Calu3 (cell line): ENCODE measurements around the gene UHRF2. TPM values are rescaled to one million over a fixed set of nuclear protein-coding genes. Genes with fewer than 3 reads are reported as not detected.

Experiments
- BruUV-seq: library from RNA; stranded (reverse); fragments of 400-500 nt; replicated peaks from 2 replicates; lab custom pipeline; 2021; lab: Mats Ljungman, UMichigan
- CTCF ChIA-PET: fragments of 300-600 bp; sonication (Branson Sonifier 250); formaldehyde crosslinking; loops from one replicate; lab custom pipeline; 2022; ENCODE audit warnings: antibody characterized with exemption; lab: Charles Lee
- DNase-seq: peaks from one replicate; pipeline ENCODE4 v3.0.0; 2022
- H3K27ac Mint-ChIP-seq: one replicate; pipeline ENCODE4 v1.8.0; 2022; ENCODE audit warnings: mixed read lengths; ENCODE audit not compliant: unreplicated experiment
- H3K27me3 Mint-ChIP-seq: one replicate; pipeline ENCODE4 v1.8.0; 2022; ENCODE audit warnings: mixed read lengths; ENCODE audit not compliant: unreplicated experiment
- H3K36me3 Mint-ChIP-seq: one replicate; pipeline ENCODE4 v1.8.0; 2022; ENCODE audit warnings: mild to moderate bottlenecking, moderate library complexity, mixed read lengths; ENCODE audit not compliant: insufficient read depth, unreplicated experiment
- H3K4me1 Mint-ChIP-seq: one replicate; pipeline ENCODE4 v1.8.0; 2022; ENCODE audit warnings: mild to moderate bottlenecking, low read depth, mixed read lengths; ENCODE audit not compliant: unreplicated experiment
- H3K4me3 Mint-ChIP-seq: one replicate; pipeline ENCODE4 v1.8.0; 2022; ENCODE audit warnings: mild to moderate bottlenecking, low read depth, moderate library complexity, mixed read lengths; ENCODE audit not compliant: unreplicated experiment
- H3K9me3 Mint-ChIP-seq: one replicate; pipeline ENCODE4 v1.8.0; 2022; ENCODE audit warnings: low read depth, mixed read lengths; ENCODE audit not compliant: unreplicated experiment
- CTCF ChIP-seq: fragments of 200-600 bp; IDR thresholded peaks from one replicate; pipeline ENCODE4 v1.8.0; 2022; ENCODE audit warnings: antibody characterized with exemption; ENCODE audit not compliant: unreplicated experiment
- intact Hi-C: fragments of 100-400 bp; cut with micrococcal nuclease; formaldehyde crosslinking; loops from one replicate; pipeline ENCODE4 v1.10.0; 2022; ENCODE audit not compliant: unreplicated experiment
- total RNA-seq: library from RNA; stranded (reverse); gene quantifications from 2 replicates; pipeline ENCODE4 v1.2.3, GENCODE V29; 2022

UHRF2 gene
- total RNA-seq, 1 experiment from 2014 or later = 38.4 TPM

DNA sequence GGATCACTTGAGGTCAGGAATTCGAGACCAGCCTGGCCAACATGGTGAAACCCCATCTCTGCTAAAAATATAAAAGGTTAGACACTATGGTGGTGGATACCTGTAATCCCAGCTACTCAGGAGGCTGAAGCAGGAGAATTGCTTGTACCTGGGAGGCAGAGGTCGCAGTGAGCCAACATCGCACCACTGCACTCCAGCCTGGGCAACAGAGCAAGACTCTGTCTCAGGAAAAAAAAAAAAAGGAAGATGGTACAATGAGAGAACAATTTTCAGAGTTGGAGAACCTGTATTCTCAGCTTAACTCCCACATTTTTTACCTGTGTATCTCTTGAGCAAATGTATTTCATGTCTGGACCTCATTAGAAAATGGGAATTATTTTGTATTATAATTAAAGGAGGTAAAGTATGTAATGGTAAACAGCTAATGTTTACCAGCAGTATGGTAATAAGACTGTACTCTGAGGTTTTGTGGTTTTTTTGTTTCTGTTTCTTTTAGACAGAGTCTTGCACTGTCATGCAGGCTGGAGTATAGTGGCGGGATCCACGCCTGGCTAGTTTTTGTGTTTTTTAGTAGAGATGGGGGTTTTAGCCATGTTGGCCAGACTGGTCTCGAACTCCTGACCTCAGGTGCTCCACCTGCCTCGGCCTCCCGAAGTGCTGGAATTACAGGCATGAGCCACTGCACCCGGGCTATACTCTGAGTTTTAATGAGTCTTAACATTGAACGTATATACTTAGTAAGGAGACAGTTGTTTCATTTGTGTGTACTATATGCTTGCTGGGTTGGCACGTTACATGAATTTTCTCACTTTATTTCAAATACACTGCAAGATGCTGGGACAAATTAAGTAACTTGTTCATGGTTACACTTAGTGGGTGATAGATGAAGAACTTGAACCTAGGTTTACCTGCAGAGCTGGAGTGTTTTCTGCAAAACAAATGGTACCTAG lies 16.2 kb downstream of the UHRF2 start:
- no peak overlapping the region for H3K4me3 Mint-ChIP-seq
- H3K27me3 Mint-ChIP-seq = no peaks in the 10 kb centered on the region
- BruUV-seq = no TSS peak
- DNase-seq = no peak
- no peak overlapping the region for H3K27ac Mint-ChIP-seq
- no peaks in the 10 kb centered on the region for H3K9me3 Mint-ChIP-seq
- no peak for TF ChIP-seq CTCF
- H3K4me1 Mint-ChIP-seq = no peaks in the 10 kb centered on the region
- no peaks in the 10 kb centered on the region for H3K36me3 Mint-ChIP-seq
- intact Hi-C loops = loop anchor here (10.0 kb wide), 1 partner anchor 76 kb away; no protein-coding TSS in a partner anchor
- CTCF ChIA-PET = no interaction called here

DNA sequence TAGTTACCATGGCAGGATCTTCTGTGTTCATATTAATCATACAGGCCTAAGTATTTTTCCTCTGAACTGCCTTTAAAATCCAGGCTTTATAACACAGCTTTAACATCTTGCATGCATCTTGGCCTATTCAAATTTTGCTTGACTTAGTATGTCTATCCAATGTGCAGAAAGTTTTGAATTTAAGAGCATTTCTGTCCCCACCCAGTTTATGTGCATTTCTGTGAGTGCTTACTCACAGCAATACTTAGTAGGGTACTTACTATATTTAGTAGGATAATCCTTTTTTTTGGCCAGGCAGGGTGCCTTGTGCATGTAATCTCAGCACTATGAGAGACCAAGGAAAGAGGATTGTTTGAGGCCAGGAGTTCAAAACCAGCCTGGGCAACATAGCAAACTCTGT lies 18.0 kb downstream of the UHRF2 start:
- CTCF ChIA-PET = no interaction called here
- Mint-ChIP-seq H3K27ac (no peak overlapping the region), H3K4me3 (no peak overlapping the region), H3K36me3 (no peaks in the 10 kb centered on the region), H3K27me3 (no peaks in the 10 kb centered on the region), H3K9me3 (no peaks in the 10 kb centered on the region), H3K4me1 (no peaks in the 10 kb centered on the region)
- no peak for DNase-seq
- TF ChIP-seq CTCF = no peak
- intact Hi-C loops = no loop called here
- BruUV-seq = no TSS peak

- CTCF ChIA-PET = no interaction called here
- H3K9me3 Mint-ChIP-seq = no peaks in the 10 kb centered on the region
- DNase-seq = no peak
- H3K27me3 Mint-ChIP-seq = no peaks in the 10 kb centered on the region
- no peak overlapping the region for H3K27ac Mint-ChIP-seq
- no peaks in the 10 kb centered on the region for H3K4me1 Mint-ChIP-seq
- TF ChIP-seq CTCF = no peak
- H3K4me3 Mint-ChIP-seq = no peak overlapping the region
- no peaks in the 10 kb centered on the region for H3K36me3 Mint-ChIP-seq
- intact Hi-C loops = no loop called here
- BruUV-seq = no TSS peak
Observed at GRCh38 chr9:6433410-6433809, 20.4 kb downstream of the UHRF2 start.

DNA sequence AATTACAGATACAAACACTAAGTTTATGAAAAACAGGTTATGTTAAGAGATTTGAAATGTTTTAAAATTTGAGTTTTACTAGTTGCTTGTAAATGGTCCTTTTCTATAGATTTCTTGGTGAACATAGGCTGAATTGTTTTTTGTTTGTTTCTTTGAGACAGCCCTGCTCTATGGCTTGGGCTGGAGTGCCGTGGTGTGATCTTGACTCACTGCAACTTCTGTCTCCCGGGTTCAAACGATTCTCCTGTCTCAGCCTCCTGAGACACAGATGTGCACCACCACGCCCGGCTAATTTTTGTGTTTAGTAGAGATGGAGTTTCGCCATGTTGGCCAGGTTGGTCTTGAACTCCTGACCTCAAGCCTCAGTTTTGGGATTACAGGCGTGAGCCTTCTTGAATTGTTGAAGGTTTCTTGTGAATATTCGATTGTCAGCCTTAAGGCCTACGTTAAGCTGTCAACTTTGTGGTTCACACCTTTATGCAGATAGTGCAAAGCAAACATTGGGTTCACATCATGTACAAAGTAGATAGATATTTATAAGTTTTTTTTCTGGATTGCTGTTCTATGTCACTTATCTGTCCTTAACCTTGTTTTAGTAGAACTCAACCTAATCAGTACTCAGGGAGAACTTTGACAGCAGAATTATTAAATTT lies 26.2 kb downstream of the UHRF2 start:
- no peak for TF ChIP-seq CTCF
- DNase-seq = no peak
- intact Hi-C loops = no loop called here
- H3K9me3 Mint-ChIP-seq = no peaks in the 10 kb centered on the region
- no peak overlapping the region for H3K4me3 Mint-ChIP-seq
- no peaks in the 10 kb centered on the region for H3K4me1 Mint-ChIP-seq
- no peaks in the 10 kb centered on the region for H3K36me3 Mint-ChIP-seq
- H3K27me3 Mint-ChIP-seq = no peaks in the 10 kb centered on the region
- BruUV-seq = no TSS peak
- CTCF ChIA-PET = no interaction called here
- no peak overlapping the region for H3K27ac Mint-ChIP-seq
